ENCODE results near the gene KRT13. TPM values are rescaled to one million over a fixed set of nuclear protein-coding genes. Genes with fewer than 3 reads are reported as not detected.

Gene KRT13
- total RNA-seq, 2 donors from 2014 or later = not detected

DNA sequence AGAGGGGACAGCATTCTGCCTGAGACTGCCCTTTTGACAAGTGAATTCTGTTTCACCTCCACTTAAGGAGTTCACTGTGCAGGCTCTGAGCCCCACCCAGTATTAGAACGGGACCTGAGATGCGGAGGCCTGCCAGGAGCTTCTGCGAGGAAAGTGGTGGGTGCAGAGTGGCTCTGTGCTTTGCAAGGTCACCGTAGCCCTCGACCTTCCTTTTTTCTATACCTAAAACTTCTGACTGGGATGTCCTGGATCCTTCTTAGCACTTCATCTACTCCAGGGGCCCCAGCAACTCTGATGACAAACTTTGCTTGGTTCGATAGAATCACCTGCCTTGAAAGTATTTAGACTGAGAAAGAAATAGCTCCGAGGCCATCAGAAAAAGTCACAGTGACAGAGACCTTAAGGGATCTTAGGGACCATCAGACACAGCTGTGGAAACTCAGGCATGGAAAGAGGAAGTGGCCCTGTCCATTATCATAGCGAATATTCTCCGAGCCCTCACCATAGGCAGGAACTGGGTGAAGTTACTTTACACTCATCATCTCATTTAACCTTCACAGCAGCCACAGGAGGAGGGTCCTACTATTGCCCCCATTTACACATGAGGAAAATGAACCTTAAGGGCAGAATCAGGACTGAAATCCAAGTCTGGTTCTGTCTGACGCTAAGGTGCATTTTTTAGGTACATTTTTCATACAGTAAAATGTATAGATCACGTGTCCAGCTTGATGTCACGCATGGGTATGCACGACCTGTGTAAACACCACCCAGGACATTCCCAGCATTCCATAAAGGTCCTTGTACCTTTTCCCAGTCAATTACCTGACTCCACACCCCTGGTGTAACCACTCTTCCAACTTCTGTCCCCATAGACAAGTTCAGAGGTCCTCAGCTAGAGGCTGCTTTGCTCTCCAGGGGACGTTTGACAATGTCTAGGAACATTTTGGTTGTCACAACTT lies 676 bp upstream of the KRT13 start:
- DNase-seq (no peak), ATAC-seq (no peak)
- Mint-ChIP-seq H3K27me3 (no peaks in the 10 kb centered on the region), H3K4me1 (no peaks in the 10 kb centered on the region), H3K36me3 (ENCODE audit: low read depth) (no peaks in the 10 kb centered on the region), H3K27ac (no peak overlapping the region), H3K4me3 (no peak overlapping the region)
- H3K9me3 ChIP-seq (ENCODE audit: control insufficient read depth, low read length, poor library complexity, severe bottlenecking) = no peaks in the 10 kb centered on the region

DNA sequence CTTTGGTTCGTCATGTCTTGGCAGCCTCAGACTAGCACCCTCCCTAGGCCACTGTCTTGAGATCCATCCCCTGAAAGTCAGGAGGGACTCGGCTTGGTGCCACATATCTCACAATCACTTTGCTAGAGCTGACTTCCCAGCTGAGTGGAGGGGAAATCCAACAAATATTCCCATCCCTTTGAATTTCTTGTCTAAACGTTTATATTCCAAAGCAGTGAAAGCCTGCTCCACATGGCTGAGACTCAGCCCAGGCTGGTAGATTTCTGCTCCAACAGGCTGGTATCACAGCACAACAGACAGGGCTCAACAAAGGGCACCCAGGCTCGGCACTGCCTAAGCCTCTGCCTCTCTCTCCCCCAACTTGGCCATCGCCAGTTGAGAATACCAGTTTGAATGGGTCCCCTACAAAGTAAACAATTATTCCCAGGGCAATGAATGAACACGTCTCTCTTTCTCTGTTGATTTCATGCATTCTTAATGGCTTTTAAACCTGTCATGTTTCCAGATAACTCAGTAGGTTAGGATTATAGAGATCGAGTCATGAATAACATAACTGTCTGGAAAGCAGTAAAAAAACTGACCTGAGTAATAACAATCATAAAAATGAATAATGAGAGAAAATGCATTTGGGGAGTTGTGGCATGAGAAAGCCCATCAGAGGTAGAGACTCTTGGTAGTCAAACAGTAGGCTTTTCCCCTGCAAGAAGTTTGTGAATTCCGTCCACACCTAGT lies 1.0 kb downstream of the KRT13 start:
- H3K27me3 Mint-ChIP-seq = peaks cover 8% of the 10 kb centered on the region
- no peaks in the 10 kb centered on the region for H3K36me3 Mint-ChIP-seq (ENCODE audit: low read depth)
- DNase-seq (no peak), ATAC-seq (no peak)
- no peak overlapping the region for H3K4me3 Mint-ChIP-seq
- H3K27ac Mint-ChIP-seq = no peak overlapping the region
- peaks cover 10% of the 10 kb centered on the region for H3K4me1 Mint-ChIP-seq
- no peaks in the 10 kb centered on the region for H3K9me3 ChIP-seq (ENCODE audit: control insufficient read depth, low read length, poor library complexity, severe bottlenecking)

DNA sequence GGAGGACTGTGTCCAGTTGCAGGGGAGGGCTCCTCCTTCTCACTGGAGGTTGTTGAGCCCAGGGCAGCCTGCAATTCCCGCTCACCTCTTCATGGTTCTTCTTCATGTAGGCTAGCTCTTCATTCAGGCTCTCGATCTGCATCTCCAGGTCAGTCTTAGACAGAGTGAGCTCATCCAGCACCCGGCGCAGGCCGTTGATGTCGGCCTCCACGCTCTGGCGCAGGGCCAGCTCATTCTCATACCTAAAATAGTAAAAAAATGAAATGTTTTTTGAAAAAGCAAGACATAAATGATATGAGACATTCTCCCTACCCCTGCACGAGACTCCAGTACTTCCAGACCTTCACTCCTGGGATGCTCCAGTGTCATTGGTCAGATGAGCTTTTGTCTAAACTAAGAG lies 2.2 kb downstream of the KRT13 start:
- Mint-ChIP-seq H3K27me3 (peaks cover 10% of the 10 kb centered on the region), H3K27ac (no peak overlapping the region), H3K4me1 (peaks cover 13% of the 10 kb centered on the region), H3K36me3 (ENCODE audit: low read depth) (peaks cover 3% of the 10 kb centered on the region), H3K4me3 (no peak overlapping the region)
- no peak for ATAC-seq
- DNase-seq = no peak
- H3K9me3 ChIP-seq (ENCODE audit: control insufficient read depth, low read length, poor library complexity, severe bottlenecking) = no peaks in the 10 kb centered on the region

DNA sequence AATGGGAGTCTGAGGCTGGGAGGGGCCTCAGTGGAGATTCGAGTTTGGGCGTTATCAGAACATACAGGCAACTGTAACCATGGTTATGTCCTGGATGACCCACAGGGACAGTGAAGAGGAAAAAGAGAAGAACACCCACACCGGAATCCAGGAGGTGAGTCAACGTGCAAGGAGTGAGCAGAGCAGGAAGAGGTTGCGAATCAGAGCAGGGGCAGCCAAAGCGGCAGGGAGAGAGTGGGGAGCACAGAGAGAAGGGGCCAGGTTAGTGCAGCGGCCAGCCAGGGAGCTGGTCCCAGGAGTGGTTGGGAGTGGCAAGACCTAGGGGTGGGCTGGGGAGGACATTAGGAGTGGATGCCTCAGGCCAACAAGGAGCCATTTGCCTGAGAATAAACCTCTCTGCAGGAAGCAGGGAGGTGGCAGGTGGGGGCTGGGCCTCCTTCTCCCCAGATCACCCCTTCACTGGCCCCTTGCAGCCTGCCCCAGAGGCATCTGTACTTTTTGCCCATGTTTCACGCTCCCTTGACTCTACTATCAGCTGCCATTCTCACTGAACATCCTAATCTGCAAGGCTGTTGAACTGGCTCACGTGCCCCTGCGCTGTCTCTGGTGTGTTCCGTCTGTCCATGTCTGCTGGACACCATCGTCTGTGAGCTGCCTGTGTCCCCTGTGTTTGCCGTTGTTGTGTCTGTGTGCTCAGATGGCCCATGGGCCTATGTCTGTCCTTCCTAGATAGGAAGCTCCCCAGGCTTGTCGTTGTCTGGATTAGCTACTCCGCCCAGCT lies 5.1 kb downstream of the KRT13 start:
- H3K4me3 Mint-ChIP-seq = no peak overlapping the region

GRCh38 chr17:41499714-41500113 lies 5.7 kb downstream of the KRT13 start:
- Mint-ChIP-seq H3K27ac (peak overlapping the region; percentile 87), H3K4me1 (peaks cover 28% of the 10 kb centered on the region), H3K27me3 (peaks cover 10% of the 10 kb centered on the region), H3K36me3 (ENCODE audit: low read depth) (peaks cover 5% of the 10 kb centered on the region), H3K4me3 (no peak overlapping the region)
- ATAC-seq (no peak), DNase-seq (no peak)
- H3K9me3 ChIP-seq (ENCODE audit: control insufficient read depth, low read length, poor library complexity, severe bottlenecking) = no peaks in the 10 kb centered on the region

More for the DNA sequence above, 5.1 kb downstream of the KRT13 start:
- ATAC-seq (no peak), DNase-seq (no peak)
- no peaks in the 10 kb centered on the region for H3K9me3 ChIP-seq (ENCODE audit: control insufficient read depth, low read length, poor library complexity, severe bottlenecking)
- peak overlapping the region; percentile 87 for H3K27ac Mint-ChIP-seq
- H3K27me3 Mint-ChIP-seq = peaks cover 10% of the 10 kb centered on the region
- H3K36me3 Mint-ChIP-seq (ENCODE audit: low read depth) = peaks cover 5% of the 10 kb centered on the region
- peaks cover 25% of the 10 kb centered on the region for H3K4me1 Mint-ChIP-seq

DNA sequence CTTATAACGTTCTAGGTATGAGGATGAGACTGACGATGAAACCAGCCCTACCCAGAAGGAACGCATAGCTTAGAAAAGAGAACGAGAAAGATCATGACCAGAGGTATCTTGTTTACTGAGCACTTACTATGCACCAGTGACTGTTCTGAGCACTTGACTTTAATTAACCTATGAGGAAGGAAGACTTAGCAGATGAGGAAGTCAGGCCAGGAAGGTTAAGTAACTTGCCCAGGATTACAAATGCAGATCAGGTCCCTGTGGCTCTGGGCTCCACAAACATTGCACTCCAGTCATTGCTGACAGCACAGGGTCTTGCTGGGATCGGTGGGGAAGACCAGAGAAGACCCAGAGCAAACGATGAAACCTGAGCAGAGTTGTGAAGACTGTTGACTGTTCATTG lies 7.1 kb downstream of the KRT13 start:
- no peak overlapping the region for H3K4me3 Mint-ChIP-seq
- ATAC-seq = no peak
- H3K27ac Mint-ChIP-seq = no peak overlapping the region
- DNase-seq = no peak
- peaks cover 10% of the 10 kb centered on the region for H3K27me3 Mint-ChIP-seq
- H3K9me3 ChIP-seq (ENCODE audit: control insufficient read depth, low read length, poor library complexity, severe bottlenecking) = no peaks in the 10 kb centered on the region
- peaks cover 31% of the 10 kb centered on the region for H3K4me1 Mint-ChIP-seq
- peaks cover 5% of the 10 kb centered on the region for H3K36me3 Mint-ChIP-seq (ENCODE audit: low read depth)

DNA sequence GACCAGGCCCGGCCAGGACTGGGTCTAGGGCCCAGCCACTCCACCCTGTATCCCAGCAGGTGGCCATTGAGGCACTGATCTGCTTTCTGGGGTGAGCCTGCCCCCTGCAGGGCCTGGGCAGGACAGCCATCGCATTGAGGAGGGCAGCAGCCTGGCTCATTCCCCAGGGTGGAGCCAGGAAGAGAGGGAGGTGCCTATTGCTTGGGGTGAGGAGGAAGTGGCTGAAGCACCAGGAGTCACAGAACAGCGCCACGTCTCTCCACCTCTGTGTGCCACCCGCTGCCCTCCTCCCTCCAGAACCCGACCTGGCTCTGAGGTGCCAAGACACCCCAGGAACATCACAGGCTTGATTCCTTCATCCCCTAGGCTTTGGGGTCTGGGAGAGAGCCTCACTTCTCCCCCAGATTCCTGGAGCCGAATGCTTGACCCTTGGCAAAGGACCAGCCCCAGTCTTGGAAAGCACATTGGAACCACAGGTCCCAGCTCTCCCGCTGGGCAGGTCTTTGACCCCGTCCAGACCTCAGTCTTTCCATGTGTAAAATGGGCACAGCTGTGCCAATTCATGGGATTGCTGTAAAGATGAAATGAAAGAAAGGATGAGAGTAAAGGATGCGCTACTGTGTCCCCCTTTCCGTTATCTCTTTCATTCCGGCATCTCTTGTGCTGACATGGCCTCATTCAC lies 8.5 kb downstream of the KRT13 start:
- H3K27ac Mint-ChIP-seq = peak overlapping the region; percentile 53

GRCh38 chr17:41494524-41494923 lies 10.9 kb downstream of the KRT13 start:
- H3K27ac Mint-ChIP-seq = peak overlapping the region; percentile 53
- peaks cover 5% of the 10 kb centered on the region for H3K36me3 Mint-ChIP-seq (ENCODE audit: low read depth)

More for the DNA sequence above, 8.5 kb downstream of the KRT13 start:
- peak; percentile 21 to 29 (median 23) for DNase-seq
- Mint-ChIP-seq H3K27me3 (peaks cover 10% of the 10 kb centered on the region), H3K4me3 (peak overlapping the region; percentile 41), H3K36me3 (ENCODE audit: low read depth) (peaks cover 5% of the 10 kb centered on the region), H3K4me1 (peaks cover 35% of the 10 kb centered on the region)
- ATAC-seq = peak; percentile 89
- no peaks in the 10 kb centered on the region for H3K9me3 ChIP-seq (ENCODE audit: control insufficient read depth, low read length, poor library complexity, severe bottlenecking)

DNA sequence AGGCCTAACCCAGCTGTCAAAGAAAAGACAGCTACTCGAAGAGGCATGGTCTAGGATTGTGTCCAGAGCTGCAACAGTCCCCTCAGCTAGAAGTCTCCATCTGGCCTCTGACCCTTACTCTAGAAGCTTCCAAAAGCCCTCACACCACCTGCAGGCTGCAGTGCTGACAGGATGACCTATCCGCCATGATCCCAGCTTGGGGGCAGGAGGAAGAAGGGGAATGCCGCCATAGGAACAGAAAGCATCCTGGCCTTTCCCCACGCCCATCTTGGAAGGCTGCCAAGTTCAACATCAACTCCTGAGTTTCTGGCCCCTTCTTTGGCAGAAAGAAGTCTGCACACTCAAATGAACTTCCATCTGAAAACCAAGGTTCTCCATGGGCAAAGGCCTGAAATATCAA lies 12.6 kb downstream of the KRT13 start:
- Mint-ChIP-seq H3K4me1 (peaks cover 33% of the 10 kb centered on the region), H3K36me3 (ENCODE audit: low read depth) (no peaks in the 10 kb centered on the region), H3K27ac (no peak overlapping the region), H3K4me3 (no peak overlapping the region), H3K27me3 (no peaks in the 10 kb centered on the region)
- DNase-seq (no peak), ATAC-seq (no peak)
- no peaks in the 10 kb centered on the region for H3K9me3 ChIP-seq (ENCODE audit: control insufficient read depth, low read length, poor library complexity, severe bottlenecking)

More at GRCh38 chr17:41494524-41494923, 10.9 kb downstream of the KRT13 start:
- no peak for DNase-seq
- no peak overlapping the region for H3K4me3 Mint-ChIP-seq
- no peak for ATAC-seq
- H3K27me3 Mint-ChIP-seq = peaks cover 3% of the 10 kb centered on the region
- H3K9me3 ChIP-seq (ENCODE audit: control insufficient read depth, low read length, poor library complexity, severe bottlenecking) = no peaks in the 10 kb centered on the region
- H3K4me1 Mint-ChIP-seq = peaks cover 36% of the 10 kb centered on the region

DNA sequence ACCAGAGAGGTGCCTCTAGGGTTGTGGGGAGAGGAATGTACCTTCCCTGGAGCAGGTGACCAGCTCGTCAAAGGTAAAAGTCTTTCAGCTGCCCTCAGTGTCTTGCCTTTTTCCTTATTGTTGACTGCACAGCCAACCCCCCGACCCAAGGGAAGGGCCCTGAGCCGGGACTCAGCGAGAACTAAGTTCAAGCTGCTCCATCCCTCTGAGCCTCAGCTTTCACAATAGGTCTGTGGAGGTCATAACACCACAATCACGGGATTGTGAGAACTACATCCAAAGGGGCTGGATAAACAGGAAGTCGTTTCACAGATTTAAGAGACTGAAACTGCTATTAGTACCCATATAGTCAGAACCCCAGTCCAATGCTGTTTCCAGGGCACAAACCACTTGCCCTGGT lies 13.1 kb downstream of the KRT13 start:
- no peaks in the 10 kb centered on the region for H3K9me3 ChIP-seq (ENCODE audit: control insufficient read depth, low read length, poor library complexity, severe bottlenecking)
- ATAC-seq (no peak), DNase-seq (no peak)
- H3K27ac Mint-ChIP-seq = peak overlapping the region; percentile 62
- peaks cover 33% of the 10 kb centered on the region for H3K4me1 Mint-ChIP-seq
- no peak overlapping the region for H3K4me3 Mint-ChIP-seq
- no peaks in the 10 kb centered on the region for H3K27me3 Mint-ChIP-seq
- H3K36me3 Mint-ChIP-seq (ENCODE audit: low read depth) = no peaks in the 10 kb centered on the region

DNA sequence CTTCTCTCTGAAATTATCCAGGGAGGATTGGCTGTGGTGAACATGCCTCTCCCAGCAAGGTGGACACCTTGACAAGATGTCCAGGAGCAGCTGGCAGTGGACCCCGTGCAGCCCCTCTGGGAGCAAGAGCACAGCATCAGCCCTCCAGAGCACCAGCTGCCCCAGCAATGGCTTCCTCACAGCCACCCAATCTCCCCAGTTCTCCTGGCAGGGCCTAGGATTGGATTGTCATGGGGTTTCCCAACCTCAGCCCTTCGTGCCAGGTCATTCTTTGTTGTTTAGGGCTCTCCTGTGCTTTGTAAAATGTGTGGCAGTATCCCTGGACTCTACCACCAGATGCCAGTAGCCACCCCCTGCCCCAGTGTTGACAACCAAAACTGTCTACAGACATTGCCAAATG lies 13.9 kb downstream of the KRT13 start:
- no peaks in the 10 kb centered on the region for H3K36me3 Mint-ChIP-seq (ENCODE audit: low read depth)
- DNase-seq = no peak

More for the DNA sequence above, 13.9 kb downstream of the KRT13 start:
- Mint-ChIP-seq H3K4me1 (peaks cover 26% of the 10 kb centered on the region), H3K4me3 (no peak overlapping the region), H3K27ac (peak overlapping the region; percentile 62), H3K27me3 (no peaks in the 10 kb centered on the region)
- H3K9me3 ChIP-seq (ENCODE audit: control insufficient read depth, low read length, poor library complexity, severe bottlenecking) = no peaks in the 10 kb centered on the region
- no peak for ATAC-seq

Data from T-helper 17 cell (primary cell).